ENCODE measurements around the gene OR10K2. TPM values are rescaled to one million over a fixed set of nuclear protein-coding genes. Genes with fewer than 3 reads are reported as not detected.
"Not testable (repeated sequence)": the region's sequence is repeated elsewhere in the genome, so short reads cannot be mapped to it uniquely, and the experiment has no call there.

OR10K2 gene
- polyA plus RNA-seq, 3 donors: 0.11 TPM; not detected in 2

GRCh38 chr1:158390331-158390730 is 35.7 kb downstream of the OR10K2 start:
- 33 to 63% (median 56%) methylated on average over 1 of the region's 1 CpG for WGBS, 3 donors
- no peak overlapping the region for H3K27ac ChIP-seq (ENCODE audit: low read depth, low read length)

DNA sequence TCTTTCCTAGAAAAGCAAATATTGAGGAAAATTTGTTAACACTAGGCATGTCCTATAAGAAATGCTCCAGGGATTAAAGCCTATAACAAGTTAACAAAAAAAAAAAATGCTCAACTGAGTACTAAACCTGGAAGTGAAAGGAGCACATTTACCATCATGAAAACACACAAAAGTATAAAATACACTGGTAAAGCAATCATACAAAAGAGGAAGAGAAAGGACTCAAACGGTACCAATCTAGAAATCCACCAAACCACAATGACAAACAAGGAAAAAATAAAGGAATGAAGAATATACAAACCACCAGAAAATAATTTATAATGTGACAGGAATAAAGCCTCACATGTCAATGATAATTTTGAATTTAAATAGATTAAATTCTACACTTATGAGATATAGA is 51.2 kb downstream of the OR10K2 start:
- no peak overlapping the region for H3K27ac ChIP-seq (ENCODE audit: low read depth, low read length)
- 36 to 82% (median 62%) methylated on average over 1 of the region's 1 CpG for WGBS, 3 donors

DNA sequence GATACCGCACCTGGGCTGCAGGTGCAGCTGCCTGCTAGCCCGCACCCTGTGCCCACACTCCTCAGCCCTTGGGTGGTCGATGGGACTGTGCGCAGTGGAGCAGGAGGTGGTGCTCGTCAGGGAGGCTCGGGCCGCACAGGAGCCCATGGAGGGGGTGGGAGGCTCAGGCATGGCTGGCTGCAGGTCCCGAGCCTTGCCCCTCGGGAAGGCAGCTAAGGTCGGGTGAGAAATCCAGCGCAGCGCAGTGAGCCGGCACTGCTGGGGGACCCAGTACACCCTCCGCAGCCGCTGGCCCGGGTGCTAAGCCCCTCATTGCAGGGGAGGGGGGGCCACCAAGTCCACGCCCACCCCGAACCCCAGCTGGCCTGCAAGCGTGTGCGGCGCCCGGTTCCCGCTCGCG is 51.9 kb downstream of the OR10K2 start:
- WGBS, 3 donors: 91 to 95% (median 91%) methylated on average over 23 to 25 of the region's 25 CpGs
- not testable (repeated sequence) for H3K27ac ChIP-seq (ENCODE audit: low read depth, low read length)

- WGBS, 3 donors: 64 to 78% (median 73%) methylated on average over 6 of the region's 6 CpGs
- no peak overlapping the region for H3K27ac ChIP-seq (ENCODE audit: low read depth, low read length)
These were observed 54.7 kb downstream of the OR10K2 start for GRCh38 chr1:158371188-158371953.

Other genes starting within 250 kb of the OR10K2 start
- 1 to 10 TPM in 1 of 3 donors, under 1 TPM in 1, not detected in 1; 0.93 to 2.6 TPM for gene CD1D, start 245.3 kb downstream of the OR10K2 start, polyA plus RNA-seq
- under 1 TPM in 1 of 3 donors, not detected in 2; 0.04 TPM for gene CD1A, start 171.8 kb downstream of the OR10K2 start, polyA plus RNA-seq
- gene CD1C, start 136.3 kb downstream of the OR10K2 start, polyA plus RNA-seq: under 1 TPM in 2 of 3 donors, not detected in 1; 0.19 to 0.24 TPM
- not detected for gene CD1B, start 94.7 kb downstream of the OR10K2 start, polyA plus RNA-seq
- under 1 TPM in 1 of 3 donors, not detected in 2; 0.05 TPM for gene CD1E, start 72.3 kb downstream of the OR10K2 start, polyA plus RNA-seq
- gene OR10T2, start 26.8 kb downstream of the OR10K2 start, polyA plus RNA-seq: not detected
- gene OR10K1, start 35.6 kb upstream of the OR10K2 start, polyA plus RNA-seq: under 1 TPM in 1 of 3 donors, not detected in 2; 0.34 TPM
- gene OR10R2, start 46.0 kb upstream of the OR10K2 start, polyA plus RNA-seq: not detected
- gene OR6Y1, start 128.2 kb upstream of the OR10K2 start, polyA plus RNA-seq: not detected
- gene OR6P1, start 144.3 kb upstream of the OR10K2 start, polyA plus RNA-seq: not detected
- gene OR10X1, start 153.7 kb upstream of the OR10K2 start, polyA plus RNA-seq: not detected
- gene OR10Z1, start 179.0 kb upstream of the OR10K2 start, polyA plus RNA-seq: not detected

All from adipose tissue (tissue), 3 donors.